H1 (cell line): ENCODE data around the gene MACROD2. TPM values are rescaled to one million over a fixed set of nuclear protein-coding genes. Genes with fewer than 3 reads are reported as not detected.

Experiments used
- CTCF ChIA-PET: fragments of 300-600 bp; sonication (Branson Sonifier 250); formaldehyde crosslinking; loops from one replicate; lab custom pipeline; 2021; ENCODE audit not compliant: partially characterized antibody; lab: Charles Lee
- POLR2A ChIA-PET: fragments of 300-600 bp; sonication (Branson Sonifier 250); formaldehyde crosslinking; loops from one replicate; lab custom pipeline; 2021; ENCODE audit warnings: inconsistent platforms; ENCODE audit not compliant: partially characterized antibody; lab: Charles Lee
- DNase-seq, 2 experiments: peaks; one replicate each; pipeline versions ENCODE4 v3.0.0 to v3.0.0-alpha.2; 2010 to 2022; ENCODE audit warnings: low spot score in 2 of 2, low read depth in 1 of 2, mixed read lengths in 1 of 2
- FAIRE-seq: peaks from 2 replicates; lab custom pipeline; 2011; peaks lifted over from hg19 to GRCh38; lab: Jason Lieb, UNC
- H2AFZ ChIP-seq: 2 replicates; pipeline ENCODE4 v1.8.1; 2012; ENCODE audit warnings: low read length, inconsistent platforms
- H2AK5ac ChIP-seq: 2 replicates; pipeline ENCODE4 v1.6.1; 2013; ENCODE audit warnings: low read depth, low read length
- H2BK120ac ChIP-seq: replicated peaks from 2 replicates; pipeline ENCODE3; 2013; ENCODE audit warnings: low read depth, low read length, inconsistent platforms
- H2BK12ac ChIP-seq: 2 replicates; pipeline ENCODE4 v1.6.1; 2013; ENCODE audit warnings: low read depth, low read length
- H2BK15ac ChIP-seq: 2 replicates; pipeline ENCODE4 v1.6.1; 2013; ENCODE audit warnings: low read length
- H2BK20ac ChIP-seq: 2 replicates; pipeline ENCODE4 v1.6.1; 2013; ENCODE audit warnings: low read length
- H2BK5ac ChIP-seq: 2 replicates; pipeline ENCODE4 v1.6.1; 2013; ENCODE audit warnings: low read depth, low read length
- H3K14ac ChIP-seq: 2 replicates; pipeline ENCODE4 v1.6.1; 2013; ENCODE audit warnings: inconsistent platforms; ENCODE audit not compliant: insufficient read length
- H3K18ac ChIP-seq: 2 replicates; pipeline ENCODE4 v1.6.1; 2013; ENCODE audit warnings: low read length; ENCODE audit errors: extremely low read depth
- H3K23ac ChIP-seq: 2 replicates; pipeline ENCODE4 v1.6.1; 2013; ENCODE audit warnings: inconsistent platforms; ENCODE audit not compliant: insufficient read length
- H3K23me2 ChIP-seq: 2 replicates; pipeline ENCODE4 v1.6.1; 2013; ENCODE audit warnings: low read depth, low read length
- H3K27ac ChIP-seq: 2 replicates; pipeline ENCODE4 v1.6.1; 2011; ENCODE audit warnings: low read depth, low read length, inconsistent platforms
- H3K27me3 ChIP-seq, 4 experiments: replicated peaks in 1 of 4; 1 replicate in 1 of 4; 2 replicates in 3 of 4; pipeline versions ENCODE4 v1.6.1 to v1.8.1; 2011 to 2013; ENCODE audit warnings: low read length in 3 of 4, mild to moderate bottlenecking in 3 of 4, inconsistent platforms in 2 of 4, mixed read lengths in 2 of 4, moderate library complexity in 1 of 4; ENCODE audit not compliant: control insufficient read depth in 3 of 4, insufficient read depth in 3 of 4; ENCODE audit errors: extremely low read depth in 1 of 4
- H3K36me3 ChIP-seq, 4 experiments: 2 replicates each; pipeline versions ENCODE4 v1.6.1 to v1.8.1; 2011 to 2013; ENCODE audit warnings: mild to moderate bottlenecking in 4 of 4, low read length in 3 of 4, moderate library complexity in 2 of 4, control low read depth in 1 of 4, inconsistent platforms in 1 of 4; ENCODE audit not compliant: insufficient read depth in 4 of 4, control insufficient read depth in 2 of 4
- H3K4ac ChIP-seq: replicated peaks from 2 replicates; pipeline ENCODE3; 2013; ENCODE audit warnings: low read length, low read depth, mixed read lengths, inconsistent platforms; ENCODE audit not compliant: insufficient read length
- H3K4me1 ChIP-seq, 4 experiments: replicated peaks in 1 of 4; 1 replicate in 1 of 4; 2 replicates in 3 of 4; pipeline versions ENCODE4 v1.6.1 to v1.8.1; 2011 to 2013; ENCODE audit warnings: low read length in 3 of 4, inconsistent platforms in 2 of 4, mixed read lengths in 1 of 4; ENCODE audit not compliant: insufficient read depth in 4 of 4, control insufficient read depth in 3 of 4
- H3K4me2 ChIP-seq, 2 experiments: 2 replicates each; pipeline versions ENCODE4 v1.6.1 to v1.8.1; 2011 to 2013; ENCODE audit warnings: low read depth in 2 of 2, low read length in 2 of 2, control low read depth in 1 of 2, inconsistent platforms in 1 of 2, mild to moderate bottlenecking in 1 of 2; ENCODE audit not compliant: insufficient read depth in 1 of 2
- H3K4me3 ChIP-seq, 4 experiments: fragments of 200-600, 300-600 bp in 1 of 4; sonication (generic), shearing (Covaris generic), sonication (Bioruptor Twin) in 1 of 4; 2 replicates each; pipeline versions ENCODE4 v1.5.1 to v1.8.1; 2011 to 2016; ENCODE audit warnings: low read length in 4 of 4, low read depth in 3 of 4, control low read depth in 2 of 4, inconsistent platforms in 2 of 4, mild to moderate bottlenecking in 2 of 4, mixed read lengths in 1 of 4, moderate library complexity in 1 of 4; ENCODE audit not compliant: insufficient read depth in 2 of 4; ENCODE audit errors: extremely low read depth in 1 of 4
- H3K56ac ChIP-seq: replicated peaks from 2 replicates; pipeline ENCODE3; 2013; ENCODE audit warnings: low read depth, mild to moderate bottlenecking, mixed read lengths, low read length, inconsistent platforms; ENCODE audit not compliant: insufficient read length
- H3K79me1 ChIP-seq: 2 replicates; pipeline ENCODE4 v1.6.1; 2013; ENCODE audit warnings: low read depth, low read length, control low read depth
- H3K79me2 ChIP-seq, 2 experiments: 2 replicates each; pipeline versions ENCODE4 v1.6.1 to v1.8.1; 2012 to 2013; ENCODE audit warnings: low read length in 2 of 2, mild to moderate bottlenecking in 2 of 2, inconsistent platforms in 1 of 2; ENCODE audit not compliant: insufficient read depth in 2 of 2, control insufficient read depth in 1 of 2
- H3K9ac ChIP-seq, 4 experiments: replicated peaks in 1 of 4; 1 replicate in 1 of 4; 2 replicates in 3 of 4; pipeline versions ENCODE4 v1.6.1 to v1.8.1; 2011 to 2013; ENCODE audit warnings: low read depth in 3 of 4, low read length in 3 of 4, control low read depth in 2 of 4, mild to moderate bottlenecking in 2 of 4, moderate library complexity in 2 of 4, inconsistent platforms in 1 of 4; ENCODE audit errors: extremely low read depth in 1 of 4
- H3K9me3 ChIP-seq, 2 experiments: 2 replicates each; pipeline versions ENCODE4 v1.6.1 to v1.8.1; 2012 to 2013; ENCODE audit warnings: mild to moderate bottlenecking in 2 of 2, moderate library complexity in 2 of 2, control low read depth in 1 of 2, inconsistent platforms in 1 of 2, low read depth in 1 of 2, low read length in 1 of 2, mixed read lengths in 1 of 2; ENCODE audit not compliant: insufficient read depth in 2 of 2
- H4K20me1 ChIP-seq, 2 experiments: replicated peaks in 1 of 2; 2 replicates each; pipeline versions ENCODE3 to v1.8.1; 2011 to 2013; ENCODE audit warnings: inconsistent platforms in 2 of 2, low read length in 2 of 2, mild to moderate bottlenecking in 1 of 2; ENCODE audit not compliant: insufficient read depth in 2 of 2, control insufficient read depth in 1 of 2
- H4K5ac ChIP-seq: 2 replicates; pipeline ENCODE4 v1.6.1; 2013; ENCODE audit warnings: low read length, low read depth, mixed read lengths, inconsistent platforms; ENCODE audit not compliant: insufficient read length
- H4K8ac ChIP-seq: 2 replicates; pipeline ENCODE4 v1.8.0; 2013; ENCODE audit warnings: mild to moderate bottlenecking, moderate library complexity, low read length, inconsistent platforms; ENCODE audit not compliant: insufficient read depth; ENCODE audit errors: extremely low read depth
- H4K91ac ChIP-seq: replicated peaks from 2 replicates; pipeline ENCODE3; 2013; ENCODE audit warnings: low read length, mixed read lengths, inconsistent platforms; ENCODE audit not compliant: insufficient read length
- CBX8 ChIP-seq: fragments of 300-800, 300-1000 bp; sonication (generic); IDR thresholded peaks from 2 replicates; pipeline ENCODE4 v1.7.1; 2016; ENCODE audit warnings: low read depth, low read length, borderline replicate concordance
- KDM1A ChIP-seq: fragments of 200-600, 300-600 bp; sonication (generic); IDR thresholded peaks from 2 replicates; pipeline ENCODE4 v1.7.1; 2016; ENCODE audit warnings: mild to moderate bottlenecking, low read length, borderline replicate concordance
- WGBS, 2 experiments: shearing (Covaris generic) in 1 of 2; methylation state at CpG; one replicate each; pipeline versions ENCODE4 v1.1.6 to v1.1.7; 2013 to 2015; ENCODE audit warnings: low lambda C conversion rate in 2 of 2, mixed read lengths in 2 of 2, inconsistent platforms in 1 of 2, low coverage in 1 of 2, missing lambda C conversion rate in 1 of 2; ENCODE audit not compliant: insufficient replicate concordance in 2 of 2, insufficient coverage in 1 of 2, insufficient read length in 1 of 2; ENCODE audit errors: extremely low coverage in 1 of 2, missing lambda C conversion rate in 1 of 2; 5-methylcytosine and 5-hydroxymethylcytosine counted together
- polyA plus RNA-seq, 7 experiments: library from polyadenylated mRNA; depleted of rRNA in 3 of 7; stranded (reverse) in 5 of 7; unstranded in 2 of 7; fragments of >200 nt in 5 of 7; fragments of 200-250 nt in 2 of 7; gene quantifications; 1 replicate in 5 of 7; 2 replicates in 1 of 7; 4 replicates in 1 of 7; pipeline versions ENCODE4 v1.2.1 to v1.2.3, GENCODE V29; 2011 to 2013; ENCODE audit warnings: missing spikeins in 2 of 7, mixed read lengths in 2 of 7
- total RNA-seq: library from RNA; stranded (reverse); fragmentation: NEBNext Ultra II Directional; extraction: Animal tissue kit (Norgen Biotek cat#: 25700); gene quantifications from 2 replicates; pipeline ENCODE4 v1.2.1, GENCODE V29; 2021

MACROD2 gene
- total and polyA plus RNA-seq, 2 of the 8 experiments (the other 6 are each of a cell fraction or from before 2014, with no cell fraction given) = 0.70 to 3.9 TPM

- Histone ChIP-seq H2BK15ac (no peak overlapping the region), H3K56ac (no peak overlapping the region), H3K4me2 (no peak overlapping the region), H3K4ac (no peak overlapping the region), H2BK5ac (no peak overlapping the region), H4K8ac (no peak overlapping the region), H4K5ac (no peak overlapping the region), H4K20me1 (no peaks in the 10 kb centered on the region), H3K27me3 (no peaks in the 10 kb centered on the region), H4K91ac (no peak overlapping the region), H3K4me3 (no peak overlapping the region), H3K79me2 (no peaks in the 10 kb centered on the region), H3K79me1 (no peaks in the 10 kb centered on the region), H2BK20ac (no peak overlapping the region), H2BK12ac (no peak overlapping the region), H3K23ac (no peak overlapping the region), H3K23me2 (no peaks in the 10 kb centered on the region; the same call in 1 of the 2 replicates), H3K14ac (no peak overlapping the region), H3K27ac (no peak overlapping the region), H2AK5ac (no peak overlapping the region), H2BK120ac (no peak overlapping the region), H3K36me3 (no peaks in the 10 kb centered on the region), H3K4me1 (no peaks in the 10 kb centered on the region), H3K9ac (no peak overlapping the region), H2AFZ (no peak overlapping the region), H3K18ac (no peak overlapping the region), H3K9me3 (no peaks in the 10 kb centered on the region)
- ChIA-PET CTCF (no interaction called here), POLR2A (no interaction called here)
- WGBS, 2 experiments = 100% methylated on average over 1 of the region's 1 CpG; no CpG with 5 or more reads in 1 of the 2 experiments
- TF ChIP-seq KDM1A (no peak), CBX8 (no peak)
- FAIRE-seq (no peak), DNase-seq (no peak)
These were observed 732.3 kb downstream of the MACROD2 start for GRCh38 chr20:14727485-14728150.
